ENCODE data around the gene LITAFD.
A peak's percentile ranks its signal among the peaks of the same experiment; 100 is the strongest.

The LITAFD gene

DNA sequence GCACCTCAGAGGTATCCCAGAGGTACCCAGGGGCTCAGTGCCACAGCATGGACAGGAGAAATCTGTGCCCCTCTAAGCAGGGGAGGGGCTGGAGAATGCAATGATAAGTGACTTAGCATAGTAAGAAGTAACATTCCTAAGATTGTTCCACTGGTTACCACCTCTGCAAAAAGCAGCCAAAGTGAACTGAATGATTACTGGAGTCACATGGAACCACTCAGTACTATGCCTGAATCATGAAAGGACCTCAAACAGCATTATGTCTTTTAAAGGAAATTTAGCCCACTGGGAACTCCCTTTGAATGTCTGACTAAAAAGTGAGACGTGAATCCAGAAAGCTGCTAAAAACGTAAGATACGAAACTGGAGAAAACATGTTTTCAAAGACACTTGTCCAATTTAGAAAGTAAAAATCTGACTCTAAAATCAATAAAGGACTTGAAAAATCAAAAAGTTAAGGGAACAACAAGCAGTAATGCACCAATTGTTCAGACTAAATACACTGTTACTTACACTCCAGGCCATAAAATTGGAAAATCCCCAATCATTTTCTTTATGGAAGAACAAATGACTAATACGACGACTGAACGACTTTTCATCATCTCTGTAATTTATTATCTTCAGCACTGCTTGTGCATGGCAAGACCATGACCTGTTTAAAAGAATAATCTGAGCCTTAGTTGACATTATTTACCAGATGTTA lies 38.6 kb downstream of the LITAFD start:
- no peak for DNase-seq (ENCODE audit: low read depth in 3 of 3)

DNA sequence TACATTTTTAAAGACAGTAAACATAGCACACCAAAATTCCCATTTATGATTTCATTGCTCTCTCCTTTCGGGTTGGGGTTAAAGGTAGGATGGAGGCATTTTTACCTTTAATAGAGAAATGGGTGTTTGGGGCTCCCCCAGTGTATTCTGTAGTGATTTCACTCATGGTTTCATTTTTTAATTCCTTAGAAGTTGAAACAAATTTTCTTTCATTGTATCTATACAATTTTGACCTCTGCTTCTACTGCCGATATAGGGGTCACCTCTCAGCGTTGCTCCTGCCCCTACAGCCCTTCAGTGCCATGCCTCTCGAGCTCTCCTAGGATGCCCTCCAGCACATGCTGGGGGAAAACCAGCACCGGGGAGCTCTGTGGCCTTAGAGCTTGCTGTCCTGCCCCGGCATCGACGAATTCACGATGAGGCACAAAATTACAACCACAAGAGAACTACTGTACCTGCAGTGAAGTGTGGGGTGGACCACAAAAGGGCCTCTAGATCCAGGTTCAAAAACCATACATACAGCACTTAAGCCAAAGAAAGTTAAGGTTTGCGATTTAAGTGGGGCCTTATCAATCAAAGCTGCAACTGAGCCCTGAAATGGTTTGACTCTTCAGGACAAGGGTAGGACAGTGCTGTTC lies 39.3 kb downstream of the LITAFD start:
- no peak for DNase-seq (ENCODE audit: low read depth in 3 of 3)

DNA sequence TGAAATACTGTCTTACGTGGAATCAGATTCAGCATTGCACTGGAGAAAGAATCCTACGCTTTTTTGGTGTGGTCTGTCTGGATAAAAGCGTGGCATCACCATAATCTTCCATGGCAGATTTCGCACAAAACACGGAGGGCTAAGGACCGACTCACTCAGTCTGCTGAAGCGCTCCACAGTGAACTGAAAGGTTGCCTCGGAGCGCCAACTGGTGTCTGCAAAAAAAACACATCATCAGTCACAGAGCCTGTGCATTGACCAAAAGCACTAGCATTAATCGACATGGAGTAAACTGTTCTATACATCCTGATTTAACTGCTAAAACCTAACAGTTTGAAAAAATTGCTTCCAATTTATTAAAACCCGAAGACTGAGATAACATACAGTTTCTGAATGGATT lies 41.0 kb downstream of the LITAFD start:
- no peak for DNase-seq (ENCODE audit: low read depth in 3 of 3)

GRCh38 chr16:8924214-8924613 lies 42.1 kb downstream of the LITAFD start:
- DNase-seq (ENCODE audit: low read depth in 3 of 3): no peak

- DNase-seq (ENCODE audit: low read depth in 3 of 3): no peak
Measured at GRCh38 chr16:8925455-8925854, 43.3 kb downstream of the LITAFD start.

- DNase-seq (ENCODE audit: low read depth in 3 of 3): no peak
Measured at GRCh38 chr16:8926827-8927226, 44.7 kb downstream of the LITAFD start.

GRCh38 chr16:8928467-8928957 lies 46.4 kb downstream of the LITAFD start:
- DNase-seq (ENCODE audit: low read depth in 3 of 3): peak; percentile 28 to 52 (median 29)

- DNase-seq (ENCODE audit: low read depth in 3 of 3): no peak
Measured at GRCh38 chr16:8929086-8929748, 47.1 kb downstream of the LITAFD start.

DNA sequence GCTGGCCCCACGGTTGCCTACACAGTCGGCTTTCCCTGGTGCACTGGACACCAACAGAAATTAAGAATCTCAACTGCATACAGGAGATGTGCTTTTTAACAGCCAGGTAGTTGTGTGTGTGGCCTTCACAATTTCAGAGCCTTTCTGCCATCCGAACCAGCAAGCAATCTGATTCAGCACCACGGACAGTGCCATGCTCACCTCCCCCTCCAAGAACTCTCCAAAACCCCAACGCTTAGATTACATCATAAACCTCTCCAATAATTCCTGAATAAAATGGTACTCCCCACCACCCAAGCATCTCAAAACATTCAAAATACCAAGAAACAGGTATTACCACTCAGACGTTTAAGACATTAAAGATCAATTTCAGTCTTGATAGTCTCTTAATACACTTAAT lies 49.7 kb downstream of the LITAFD start:
- peak in 1 of 3 donors; percentile 18 for DNase-seq (ENCODE audit: low read depth in 3 of 3)

DNA sequence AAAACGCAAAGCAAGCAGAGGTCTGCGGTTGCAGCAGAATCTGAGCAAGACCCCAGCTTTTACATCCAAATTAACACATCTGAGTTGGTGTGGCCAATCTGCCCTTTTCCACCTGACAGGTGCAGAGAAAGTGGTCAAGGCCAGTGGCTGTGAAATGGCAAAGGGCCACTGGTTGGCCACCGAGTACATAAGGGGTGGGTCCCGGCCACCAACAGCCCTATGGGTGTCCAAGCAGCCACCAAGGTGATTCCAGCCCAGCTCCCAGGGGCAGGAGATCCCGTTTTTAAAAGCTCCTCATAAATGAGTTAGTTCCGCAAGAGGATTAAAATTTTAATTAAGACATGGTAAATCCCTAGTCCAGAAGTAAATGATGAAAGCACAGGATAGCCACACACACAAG lies 52.5 kb downstream of the LITAFD start:
- DNase-seq (ENCODE audit: low read depth in 3 of 3): no peak

Data from stimulated activated CD4-positive, alpha-beta T cell treated with anti-CD3 and anti-CD28 coated beads, TNF-alpha, amount 100 ng/mL, for 48 hours (primary cell).